ENCODE measurements around the gene CDON.
"Not testable (repeated sequence)": the region's sequence is repeated elsewhere in the genome, so short reads cannot be mapped to it uniquely, and the experiment has no call there.

Gene CDON

DNA sequence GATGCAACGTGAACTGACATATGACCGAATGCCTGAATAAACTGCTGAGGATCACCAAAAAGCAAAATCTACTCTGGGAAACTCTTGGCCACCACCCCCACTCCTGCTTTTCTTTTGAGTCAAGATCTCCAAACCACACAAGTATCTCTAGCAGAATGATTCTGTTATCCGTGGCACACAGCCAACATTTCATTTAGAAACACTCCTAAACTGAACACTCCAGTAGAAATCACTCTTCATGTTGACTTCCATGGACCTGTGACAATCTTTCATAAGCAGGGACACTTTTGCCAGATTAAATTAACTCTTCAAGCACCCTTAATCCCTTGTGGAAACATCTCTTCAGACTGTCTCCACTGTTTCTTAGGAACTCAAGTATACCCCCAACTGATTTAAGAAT lies 72.4 kb downstream of the CDON start:
- no peaks in the 10 kb centered on the region for H3K79me2 ChIP-seq (ENCODE audit: insufficient read depth, low read depth)
- H3K27ac ChIP-seq: no peak overlapping the region
- H3K27me3 ChIP-seq (ENCODE audit: insufficient read depth, low read depth): no peaks in the 10 kb centered on the region
- no peak overlapping the region for H3K4me3 ChIP-seq (IDR thresholded peaks at IDR 0.05; ENCODE audit: insufficient read depth, low read depth, low read length)
- H4K20me1 ChIP-seq (ENCODE audit: insufficient read depth): no peaks in the 10 kb centered on the region
- H3K4me2 ChIP-seq: no peak overlapping the region; the same call in 1 of the 2 replicates
- H3K4me1 ChIP-seq (ENCODE audit: low read depth, poor library complexity, severe bottlenecking): peaks cover 22% of the 10 kb centered on the region
- H3K9ac ChIP-seq: no peak overlapping the region
- H3K36me3 ChIP-seq (ENCODE audit: insufficient read depth): no peaks in the 10 kb centered on the region
- no peak overlapping the region for H2AFZ ChIP-seq (ENCODE audit: low read depth)
- TF ChIP-seq, protein P1, sequence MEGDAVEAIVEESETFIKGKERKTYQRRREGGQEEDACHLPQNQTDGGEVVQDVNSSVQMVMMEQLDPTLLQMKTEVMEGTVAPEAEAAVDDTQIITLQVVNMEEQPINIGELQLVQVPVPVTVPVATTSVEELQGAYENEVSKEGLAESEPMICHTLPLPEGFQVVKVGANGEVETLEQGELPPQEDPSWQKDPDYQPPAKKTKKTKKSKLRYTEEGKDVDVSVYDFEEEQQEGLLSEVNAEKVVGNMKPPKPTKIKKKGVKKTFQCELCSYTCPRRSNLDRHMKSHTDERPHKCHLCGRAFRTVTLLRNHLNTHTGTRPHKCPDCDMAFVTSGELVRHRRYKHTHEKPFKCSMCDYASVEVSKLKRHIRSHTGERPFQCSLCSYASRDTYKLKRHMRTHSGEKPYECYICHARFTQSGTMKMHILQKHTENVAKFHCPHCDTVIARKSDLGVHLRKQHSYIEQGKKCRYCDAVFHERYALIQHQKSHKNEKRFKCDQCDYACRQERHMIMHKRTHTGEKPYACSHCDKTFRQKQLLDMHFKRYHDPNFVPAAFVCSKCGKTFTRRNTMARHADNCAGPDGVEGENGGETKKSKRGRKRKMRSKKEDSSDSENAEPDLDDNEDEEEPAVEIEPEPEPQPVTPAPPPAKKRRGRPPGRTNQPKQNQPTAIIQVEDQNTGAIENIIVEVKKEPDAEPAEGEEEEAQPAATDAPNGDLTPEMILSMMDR (conservative IDR thresholded peaks at IDR 0.05; ENCODE audit: low read depth, low read length): no peak

DNA sequence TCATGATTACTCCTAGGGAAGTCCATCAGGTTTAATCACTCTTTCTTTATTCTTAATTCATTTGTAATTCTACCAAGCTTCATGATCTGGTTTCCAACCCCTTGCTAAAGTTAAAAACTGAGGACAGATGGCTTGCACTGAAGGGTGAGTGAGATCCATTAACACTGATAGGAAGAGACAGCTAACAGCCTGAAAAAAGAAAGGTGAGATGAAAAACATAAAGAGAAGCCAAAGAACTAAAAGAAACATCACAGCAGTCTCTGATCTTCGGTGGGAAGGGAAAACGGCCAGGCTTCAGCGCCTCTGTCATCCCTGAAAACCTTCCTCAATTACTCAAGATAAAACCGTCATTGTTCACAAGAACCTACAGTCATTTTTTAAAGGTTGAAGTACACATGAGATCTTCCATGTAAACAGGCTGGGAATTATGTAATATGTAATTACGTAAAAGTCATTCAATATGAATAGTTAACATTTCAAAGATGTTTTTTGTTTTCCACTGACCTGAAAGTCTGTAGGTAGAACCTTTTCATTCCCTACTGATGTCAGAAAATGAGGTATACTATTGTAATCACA lies 75.5 kb downstream of the CDON start:
- peaks cover 22% of the 10 kb centered on the region for H3K4me1 ChIP-seq (ENCODE audit: low read depth, poor library complexity, severe bottlenecking)
- H3K9ac ChIP-seq: no peak overlapping the region
- H3K27me3 ChIP-seq (ENCODE audit: insufficient read depth, low read depth): no peaks in the 10 kb centered on the region
- no peaks in the 10 kb centered on the region for H3K79me2 ChIP-seq (ENCODE audit: insufficient read depth, low read depth)
- TF ChIP-seq, protein P1 (conservative IDR thresholded peaks at IDR 0.05; ENCODE audit: low read depth, low read length): no peak
- H2AFZ ChIP-seq (ENCODE audit: low read depth): no peak overlapping the region
- H3K36me3 ChIP-seq (ENCODE audit: insufficient read depth): no peaks in the 10 kb centered on the region
- no peak overlapping the region for H3K27ac ChIP-seq
- H4K20me1 ChIP-seq (ENCODE audit: insufficient read depth): no peaks in the 10 kb centered on the region
- no peak overlapping the region for H3K4me3 ChIP-seq (IDR thresholded peaks at IDR 0.05; ENCODE audit: insufficient read depth, low read depth, low read length)
- no peak overlapping the region for H3K4me2 ChIP-seq

DNA sequence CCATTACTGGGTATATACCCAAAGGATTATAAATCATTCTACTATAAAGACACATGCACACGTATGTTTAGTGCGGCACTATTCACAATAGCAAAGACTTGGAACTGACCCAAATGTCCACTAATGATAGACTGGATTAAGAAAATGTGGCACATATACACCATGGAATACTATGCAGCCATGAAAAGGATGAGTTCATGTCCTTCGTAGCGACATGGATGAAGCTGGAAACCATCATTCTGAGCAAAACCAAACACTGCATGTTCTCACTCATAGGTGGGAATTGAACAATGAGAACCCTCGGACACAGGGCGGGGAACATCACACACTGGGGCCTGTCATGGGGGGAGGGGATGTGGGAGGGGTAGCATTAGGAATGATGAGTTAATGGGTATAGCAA lies 76.7 kb downstream of the CDON start:
- H2AFZ ChIP-seq (ENCODE audit: low read depth); H3K27me3 ChIP-seq (ENCODE audit: insufficient read depth, low read depth); H3K4me3 ChIP-seq (IDR thresholded peaks at IDR 0.05; ENCODE audit: insufficient read depth, low read depth, low read length); H4K20me1 ChIP-seq (ENCODE audit: insufficient read depth); H3K4me2 ChIP-seq; H3K9ac ChIP-seq; H3K79me2 ChIP-seq (ENCODE audit: insufficient read depth, low read depth); H3K27ac ChIP-seq; H3K36me3 ChIP-seq (ENCODE audit: insufficient read depth): not testable (repeated sequence)
- peaks cover 14% of the 10 kb centered on the region for H3K4me1 ChIP-seq (ENCODE audit: low read depth, poor library complexity, severe bottlenecking)

DNA sequence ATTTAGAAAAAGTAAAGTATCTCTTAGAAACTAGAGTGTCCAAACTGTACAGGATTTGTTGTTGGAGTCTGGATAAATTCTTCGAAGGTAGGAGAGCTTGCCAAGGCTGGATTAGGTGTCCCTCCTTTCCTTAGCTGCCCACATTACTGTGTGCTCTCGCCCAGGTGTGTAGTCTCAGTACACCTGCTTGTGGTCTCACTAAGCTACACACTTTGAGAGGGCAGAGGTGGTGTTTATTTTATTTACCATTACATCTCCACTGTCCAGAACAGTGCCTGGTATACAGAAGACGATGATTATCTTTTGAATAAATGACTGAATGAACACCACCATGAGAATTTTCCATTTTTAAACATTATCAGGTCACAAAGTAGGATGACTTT lies 80.3 kb downstream of the CDON start:
- no peak overlapping the region for H3K4me2 ChIP-seq
- H4K20me1 ChIP-seq (ENCODE audit: insufficient read depth): no peaks in the 10 kb centered on the region
- H2AFZ ChIP-seq (ENCODE audit: low read depth): no peak overlapping the region
- H3K9ac ChIP-seq: no peak overlapping the region
- H3K36me3 ChIP-seq (ENCODE audit: insufficient read depth): no peaks in the 10 kb centered on the region
- H3K4me1 ChIP-seq (ENCODE audit: low read depth, poor library complexity, severe bottlenecking): no peaks in the 10 kb centered on the region
- H3K27me3 ChIP-seq (ENCODE audit: insufficient read depth, low read depth): no peaks in the 10 kb centered on the region
- no peak overlapping the region for H3K4me3 ChIP-seq (IDR thresholded peaks at IDR 0.05; ENCODE audit: insufficient read depth, low read depth, low read length)
- H3K79me2 ChIP-seq (ENCODE audit: insufficient read depth, low read depth): no peaks in the 10 kb centered on the region
- H3K27ac ChIP-seq: no peak overlapping the region
- TF ChIP-seq, protein P1 (conservative IDR thresholded peaks at IDR 0.05; ENCODE audit: low read depth, low read length): no peak

DNA sequence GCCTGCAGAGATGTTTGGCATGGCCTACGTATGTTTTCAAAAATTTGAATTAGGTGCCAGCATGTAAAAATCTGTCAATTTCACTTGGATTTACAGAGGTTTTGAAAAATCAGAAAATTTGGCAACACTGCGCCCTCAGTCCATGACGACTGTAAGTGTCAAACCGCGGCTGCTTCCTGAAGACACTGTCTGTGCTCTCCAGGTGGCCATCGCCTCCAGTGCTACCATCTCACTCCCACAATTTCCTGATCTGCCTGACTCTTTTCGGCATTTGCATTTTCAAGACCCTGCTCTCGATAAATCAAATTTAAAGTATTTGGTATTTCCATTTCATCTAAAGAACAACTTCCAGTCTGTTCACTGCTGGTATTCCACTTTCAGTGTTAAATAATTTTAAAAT lies 82.2 kb downstream of the CDON start:
- H3K79me2 ChIP-seq (ENCODE audit: insufficient read depth, low read depth): no peaks in the 10 kb centered on the region
- no peak overlapping the region for H3K9ac ChIP-seq
- no peaks in the 10 kb centered on the region for H3K4me1 ChIP-seq (ENCODE audit: low read depth, poor library complexity, severe bottlenecking)
- H4K20me1 ChIP-seq (ENCODE audit: insufficient read depth): no peaks in the 10 kb centered on the region
- H3K4me3 ChIP-seq (IDR thresholded peaks at IDR 0.05; ENCODE audit: insufficient read depth, low read depth, low read length): no peak overlapping the region
- H3K36me3 ChIP-seq (ENCODE audit: insufficient read depth): no peaks in the 10 kb centered on the region
- no peaks in the 10 kb centered on the region for H3K27me3 ChIP-seq (ENCODE audit: insufficient read depth, low read depth)
- no peak overlapping the region for H3K27ac ChIP-seq
- TF ChIP-seq, protein P1 (conservative IDR thresholded peaks at IDR 0.05; ENCODE audit: low read depth, low read length): no peak
- no peak overlapping the region for H3K4me2 ChIP-seq
- H2AFZ ChIP-seq (ENCODE audit: low read depth): no peak overlapping the region
